ENCODE data around the gene ZNF232.
A peak's percentile ranks its signal among the peaks of the same experiment; 100 is the strongest.
"Not testable (repeated sequence)": the region's sequence is repeated elsewhere in the genome, so short reads cannot be mapped to it uniquely, and the experiment has no call there.

The ZNF232 gene

DNA sequence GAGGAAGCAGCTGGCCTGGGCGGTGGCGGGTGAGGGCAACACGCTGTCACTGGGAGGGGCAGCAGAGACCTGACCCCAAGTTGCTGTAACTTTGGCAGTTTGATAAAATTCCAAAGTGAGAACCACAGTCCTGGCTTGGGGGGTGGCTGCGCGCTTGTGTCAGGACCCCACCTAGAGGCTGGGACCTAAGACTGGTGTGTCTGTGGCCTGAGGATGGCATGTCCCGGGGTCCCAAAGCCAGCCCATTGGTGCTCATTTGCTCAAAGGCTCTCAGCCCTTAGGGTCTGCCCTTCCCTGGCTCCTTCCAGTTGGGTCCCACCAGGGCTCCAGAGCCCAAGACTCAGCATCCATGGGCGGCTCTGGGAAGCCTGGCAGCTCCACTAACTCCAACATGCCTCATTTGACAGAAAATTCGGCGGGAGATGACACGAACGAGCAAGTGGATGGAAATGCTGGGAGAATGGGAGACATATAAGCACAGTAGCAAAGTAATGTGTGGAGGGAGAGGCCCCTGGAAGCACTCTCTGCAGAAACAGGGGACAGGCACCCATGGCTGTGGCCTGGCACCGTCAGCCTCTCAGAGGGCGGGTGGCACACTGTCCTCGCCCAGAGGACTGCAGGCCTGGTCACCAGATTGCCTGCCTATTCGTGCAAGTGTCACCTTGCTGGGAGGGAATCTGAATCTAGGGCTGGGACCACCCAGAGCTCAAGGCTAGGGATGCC, 21.0 kb upstream of the ZNF232 start:
- H3K27me3 Mint-ChIP-seq, H3K36me3 Mint-ChIP-seq, H3K27ac Mint-ChIP-seq, H3K4me3 Mint-ChIP-seq, H3K4me1 Mint-ChIP-seq, H3K9me3 Mint-ChIP-seq: not testable (repeated sequence)

DNA sequence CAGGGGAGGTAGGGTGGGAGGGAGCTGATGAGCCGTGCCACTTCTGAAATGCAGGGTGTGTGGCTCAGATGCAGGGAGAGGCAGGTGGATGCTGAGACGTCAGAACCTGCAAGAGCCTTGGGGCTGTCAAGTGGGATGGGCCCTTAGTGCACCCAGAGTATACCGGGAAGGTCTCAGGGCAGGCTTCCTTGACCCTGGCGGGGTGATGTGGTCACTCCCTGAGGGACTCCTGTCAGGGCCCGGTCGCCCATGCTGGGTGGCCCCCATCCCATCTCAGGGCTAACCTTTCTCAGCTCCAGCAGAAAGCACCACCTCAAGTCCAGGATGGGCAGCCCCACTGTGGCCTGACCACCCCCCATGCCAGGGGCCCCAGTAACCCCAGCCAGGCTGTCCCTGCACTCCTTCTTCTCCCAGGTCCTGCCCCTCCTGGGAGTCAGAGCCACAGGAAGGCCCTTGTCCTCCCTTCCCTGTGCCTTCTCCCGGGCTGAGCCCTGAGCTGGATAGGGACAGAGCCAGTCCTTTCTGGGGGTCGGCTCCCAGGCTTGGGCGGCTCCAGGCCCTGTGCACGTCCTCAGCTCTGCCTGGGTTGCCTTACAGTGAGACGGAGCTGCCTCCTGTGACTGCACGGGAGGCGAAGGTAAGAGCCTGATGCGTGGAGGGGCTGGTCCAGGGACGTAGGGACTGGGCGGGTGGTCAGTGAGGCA, 20.3 kb upstream of the ZNF232 start:
- H3K4me1 Mint-ChIP-seq, H3K4me3 Mint-ChIP-seq, H3K27ac Mint-ChIP-seq, H3K36me3 Mint-ChIP-seq, H3K9me3 Mint-ChIP-seq, H3K27me3 Mint-ChIP-seq: not testable (repeated sequence)

DNA sequence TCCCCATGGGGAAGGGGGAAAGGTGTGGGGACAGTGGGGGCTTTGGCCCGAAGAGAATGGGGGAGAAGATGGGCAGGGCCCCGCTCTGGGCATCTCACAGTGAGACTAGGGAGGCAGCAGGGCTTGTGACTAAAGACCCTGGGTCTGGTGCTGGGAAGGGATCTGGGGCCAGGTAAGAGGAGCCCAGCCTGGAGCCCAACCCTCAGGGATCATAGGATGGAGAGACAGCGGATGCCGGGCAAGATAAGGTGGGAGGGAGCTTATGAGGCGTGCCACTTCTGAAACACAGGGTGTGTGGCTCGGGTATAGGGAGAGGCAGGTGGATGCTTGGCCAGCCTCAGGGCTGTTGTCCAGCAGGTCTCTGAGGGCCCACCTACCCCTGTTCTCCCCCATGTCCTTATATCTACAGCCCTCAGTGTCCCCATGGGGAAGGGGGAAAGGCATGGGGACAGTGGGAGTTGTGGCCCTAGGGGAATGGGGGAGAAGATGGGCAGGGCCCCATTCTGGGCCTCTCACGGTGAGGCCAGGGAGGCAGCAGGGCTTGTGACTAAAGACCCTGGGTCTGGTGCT, 19.6 kb upstream of the ZNF232 start:
- H3K4me3 Mint-ChIP-seq, result no peak overlapping the region
- no peaks in the 10 kb centered on the region for H3K9me3 Mint-ChIP-seq
- no peak overlapping the region for H3K27ac Mint-ChIP-seq
- H3K4me1 Mint-ChIP-seq, result no peaks in the 10 kb centered on the region
- H3K36me3 Mint-ChIP-seq, result no peaks in the 10 kb centered on the region
- peaks cover 4% of the 10 kb centered on the region for H3K27me3 Mint-ChIP-seq

DNA sequence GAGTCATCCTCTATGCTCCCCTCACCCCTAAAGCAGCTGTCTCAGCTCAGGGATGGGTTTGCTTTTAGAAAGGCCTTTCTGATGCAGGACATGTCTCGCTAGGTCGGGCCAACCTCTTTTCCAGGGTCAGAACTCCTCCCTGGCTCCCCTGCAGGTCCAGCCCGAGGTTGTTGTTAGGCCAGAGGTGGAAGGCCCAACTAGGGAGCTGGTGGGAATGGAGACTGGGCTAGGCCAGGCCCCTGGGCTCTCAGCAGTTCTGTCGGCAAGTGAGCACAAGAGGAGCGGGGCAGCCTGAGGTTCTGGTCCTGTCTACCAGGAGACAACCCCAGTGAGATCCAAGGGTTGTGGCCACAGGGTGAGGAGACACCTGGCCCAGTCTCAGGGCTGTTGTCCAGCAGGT, 19.0 kb upstream of the ZNF232 start:
- not testable (repeated sequence) for H3K4me1 Mint-ChIP-seq, H3K27me3 Mint-ChIP-seq, H3K4me3 Mint-ChIP-seq, H3K36me3 Mint-ChIP-seq, H3K9me3 Mint-ChIP-seq, H3K27ac Mint-ChIP-seq

DNA sequence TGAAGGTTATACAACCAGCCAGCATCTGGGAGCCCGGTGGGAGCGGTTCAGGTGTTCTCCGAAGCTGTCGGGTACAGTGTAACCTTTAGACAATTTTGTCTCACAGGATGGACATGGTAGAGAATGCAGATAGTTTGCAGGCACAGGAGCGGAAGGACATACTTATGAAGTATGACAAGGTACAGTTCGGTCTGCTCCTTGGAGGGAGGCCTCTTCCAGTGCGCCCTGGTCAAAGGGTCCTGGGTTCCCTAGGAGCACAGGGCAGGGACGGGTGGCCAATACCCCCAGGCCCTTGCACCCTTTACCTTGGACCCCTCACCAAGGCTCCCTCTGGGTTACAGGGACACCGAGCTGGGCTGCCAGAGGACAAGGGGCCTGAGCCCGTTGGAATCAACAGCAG, 18.6 kb upstream of the ZNF232 start:
- not testable (repeated sequence) for H3K4me3 Mint-ChIP-seq, H3K4me1 Mint-ChIP-seq, H3K36me3 Mint-ChIP-seq, H3K27me3 Mint-ChIP-seq, H3K27ac Mint-ChIP-seq, H3K9me3 Mint-ChIP-seq

DNA sequence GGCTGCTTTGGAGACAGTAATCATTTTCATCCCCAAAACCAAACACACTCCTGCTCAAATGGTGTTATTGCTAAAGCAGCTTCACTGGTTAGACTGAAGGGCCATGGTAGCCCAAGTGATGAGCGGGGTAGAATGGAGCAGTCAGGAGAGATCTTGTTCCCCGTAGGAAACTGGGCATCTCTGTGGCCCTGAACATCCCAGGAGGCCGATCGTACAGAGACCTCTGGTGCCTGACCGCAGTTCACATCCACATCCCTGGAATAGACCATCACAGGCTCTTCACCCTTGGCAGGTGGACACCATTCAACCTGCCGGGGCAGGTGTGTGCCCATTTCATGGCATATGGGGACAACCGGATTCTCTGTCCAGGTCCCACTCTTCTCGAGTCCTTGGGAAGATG, 18.1 kb upstream of the ZNF232 start:
- not testable (repeated sequence) for H3K9me3 Mint-ChIP-seq, H3K4me3 Mint-ChIP-seq, H3K36me3 Mint-ChIP-seq, H3K27ac Mint-ChIP-seq, H3K4me1 Mint-ChIP-seq, H3K27me3 Mint-ChIP-seq

DNA sequence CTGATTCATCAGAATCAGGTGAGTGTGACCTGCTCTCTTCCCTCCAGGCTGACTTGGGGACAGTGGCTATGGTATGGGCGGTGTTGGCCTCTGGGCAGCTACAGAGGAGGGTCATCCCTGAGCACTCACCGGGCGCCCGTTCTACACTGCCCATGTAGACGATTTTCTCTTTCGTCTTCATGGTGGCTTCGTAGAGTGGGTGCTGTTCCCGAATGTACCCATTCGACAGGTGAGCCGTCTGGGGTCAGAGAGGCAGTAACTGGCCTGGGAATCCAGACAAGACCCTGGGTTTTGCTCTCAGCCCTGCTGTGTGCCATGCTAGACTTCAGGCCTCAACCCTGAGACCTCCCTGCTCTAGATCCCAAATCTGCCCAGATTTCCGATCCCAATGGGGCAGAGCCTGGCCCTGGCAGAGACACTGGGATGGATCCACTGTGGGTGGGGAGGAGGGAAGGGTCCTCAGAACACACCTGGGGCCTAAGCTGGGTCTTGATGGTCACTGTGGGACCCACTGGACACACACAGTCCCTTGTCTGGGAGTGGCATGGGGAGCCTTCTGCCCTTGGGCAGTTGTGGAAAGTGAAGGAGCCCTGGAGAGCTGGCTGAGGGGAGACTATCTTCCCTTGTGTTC, 17.3 kb upstream of the ZNF232 start:
- Mint-ChIP-seq H3K36me3 (no peaks in the 10 kb centered on the region), H3K27ac (no peak overlapping the region), H3K9me3 (no peaks in the 10 kb centered on the region), H3K27me3 (peaks cover 8% of the 10 kb centered on the region), H3K4me3 (no peak overlapping the region), H3K4me1 (no peaks in the 10 kb centered on the region)

DNA sequence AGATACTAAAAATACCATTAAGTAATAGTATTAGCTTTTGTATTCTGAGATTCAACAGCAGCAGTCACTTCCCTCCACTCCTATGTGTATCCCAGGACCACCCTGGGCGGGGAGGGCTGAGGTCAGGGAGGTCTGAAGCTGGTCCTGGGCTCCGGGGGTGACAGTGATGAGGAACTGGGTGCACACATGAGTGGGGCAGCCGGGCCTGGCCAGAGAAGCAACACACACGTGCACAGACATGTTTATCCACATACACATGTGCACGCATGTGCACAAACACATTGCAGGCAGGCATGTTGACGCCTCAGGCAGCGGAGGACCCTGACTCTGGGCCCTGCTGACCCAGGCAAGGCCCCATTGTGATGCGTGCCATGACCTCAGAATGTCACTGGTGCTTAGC, 16.7 kb upstream of the ZNF232 start:
- not testable (repeated sequence) for H3K36me3 Mint-ChIP-seq, H3K4me1 Mint-ChIP-seq, H3K27ac Mint-ChIP-seq, H3K9me3 Mint-ChIP-seq, H3K4me3 Mint-ChIP-seq
- H3K27me3 Mint-ChIP-seq, result peaks cover 13% of the 10 kb centered on the region

DNA sequence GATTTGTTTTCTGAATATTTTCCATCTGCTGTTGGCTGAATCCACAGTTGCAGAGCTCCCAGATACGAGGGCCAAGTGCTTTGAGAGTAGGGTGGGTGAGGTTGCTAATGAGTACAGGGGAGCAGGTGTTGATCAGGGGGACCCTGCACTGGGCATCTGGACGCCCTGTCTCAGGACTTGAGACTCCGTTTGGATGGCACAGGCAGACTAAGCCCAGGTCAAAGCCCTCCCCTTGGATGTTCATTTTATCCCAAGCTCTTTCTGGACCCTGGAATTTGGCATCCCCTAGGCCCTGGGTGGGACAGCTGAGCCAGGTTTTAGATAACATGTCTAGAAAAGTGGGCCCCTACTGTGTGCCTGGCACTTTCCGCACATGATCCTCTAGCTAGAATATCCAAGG, 16.2 kb upstream of the ZNF232 start:
- H3K36me3 Mint-ChIP-seq, result no peaks in the 10 kb centered on the region
- H3K4me1 Mint-ChIP-seq, result no peaks in the 10 kb centered on the region
- H3K27ac Mint-ChIP-seq, result no peak overlapping the region
- H3K9me3 Mint-ChIP-seq, result no peaks in the 10 kb centered on the region
- peaks cover 13% of the 10 kb centered on the region for H3K27me3 Mint-ChIP-seq
- H3K4me3 Mint-ChIP-seq, result no peak overlapping the region

DNA sequence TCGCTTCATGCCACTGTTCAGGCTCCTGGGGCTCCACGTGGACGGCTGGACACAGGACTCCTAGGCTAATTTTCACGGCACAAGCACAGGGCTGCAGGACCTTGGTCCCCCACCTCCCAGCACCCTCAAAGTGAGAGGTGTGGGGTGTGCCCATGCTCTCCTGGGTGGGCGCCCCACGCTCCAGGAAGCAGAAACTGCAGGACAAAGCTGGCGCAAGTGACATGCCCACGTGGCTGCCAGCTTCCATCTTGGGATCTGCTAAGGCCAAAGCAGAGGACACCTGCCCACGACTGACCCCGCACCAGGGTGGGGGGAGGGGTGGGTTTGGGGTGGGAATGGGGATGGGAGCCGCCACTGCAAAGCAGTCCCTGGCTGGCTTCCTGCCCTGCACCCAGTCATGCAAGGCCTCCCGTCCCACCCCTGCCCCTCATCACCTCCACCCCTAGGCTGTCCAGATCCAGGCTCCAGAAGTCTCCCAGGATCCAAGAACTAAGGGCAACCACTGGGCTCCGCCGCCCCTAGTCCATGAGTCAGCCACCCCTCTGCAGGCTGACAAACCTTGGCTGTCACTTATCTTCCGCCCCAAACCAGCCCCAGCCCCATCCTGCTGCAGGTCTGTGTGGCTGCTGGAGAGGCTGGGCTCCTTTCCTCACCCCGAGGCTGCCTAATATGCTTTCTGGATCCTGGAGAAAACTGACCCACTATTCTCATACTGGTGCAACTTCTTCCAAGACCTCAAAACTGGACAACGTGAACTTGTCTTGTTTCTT, 15.2 kb upstream of the ZNF232 start:
- no peaks in the 10 kb centered on the region for H3K4me1 Mint-ChIP-seq
- H3K27ac Mint-ChIP-seq, result no peak overlapping the region
- peaks cover 16% of the 10 kb centered on the region for H3K27me3 Mint-ChIP-seq
- no peaks in the 10 kb centered on the region for H3K9me3 Mint-ChIP-seq
- no peaks in the 10 kb centered on the region for H3K36me3 Mint-ChIP-seq
- H3K4me3 Mint-ChIP-seq, result no peak overlapping the region

DNA sequence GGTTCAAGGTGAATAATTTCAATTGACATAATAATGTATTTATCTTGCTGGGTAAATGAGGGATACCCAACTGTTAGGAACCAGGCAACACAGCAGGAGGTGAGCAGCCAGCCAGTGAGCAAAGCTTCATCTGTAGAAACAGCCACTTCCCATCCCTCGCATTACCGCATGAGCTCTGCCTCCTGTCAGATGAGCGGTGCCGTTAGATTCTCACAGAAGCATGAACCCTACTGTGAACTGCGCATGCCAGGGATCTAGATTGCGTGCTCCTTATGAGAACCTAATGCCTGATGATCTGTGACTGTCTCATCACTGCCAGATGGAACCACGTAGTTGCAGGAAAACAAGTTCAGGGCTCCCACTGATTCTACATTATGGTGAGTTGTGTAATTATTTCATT, 13.2 kb upstream of the ZNF232 start:
- peaks cover 21% of the 10 kb centered on the region for H3K27me3 Mint-ChIP-seq
- not testable (repeated sequence) for H3K4me1 Mint-ChIP-seq, H3K9me3 Mint-ChIP-seq, H3K36me3 Mint-ChIP-seq, H3K27ac Mint-ChIP-seq, H3K4me3 Mint-ChIP-seq

DNA sequence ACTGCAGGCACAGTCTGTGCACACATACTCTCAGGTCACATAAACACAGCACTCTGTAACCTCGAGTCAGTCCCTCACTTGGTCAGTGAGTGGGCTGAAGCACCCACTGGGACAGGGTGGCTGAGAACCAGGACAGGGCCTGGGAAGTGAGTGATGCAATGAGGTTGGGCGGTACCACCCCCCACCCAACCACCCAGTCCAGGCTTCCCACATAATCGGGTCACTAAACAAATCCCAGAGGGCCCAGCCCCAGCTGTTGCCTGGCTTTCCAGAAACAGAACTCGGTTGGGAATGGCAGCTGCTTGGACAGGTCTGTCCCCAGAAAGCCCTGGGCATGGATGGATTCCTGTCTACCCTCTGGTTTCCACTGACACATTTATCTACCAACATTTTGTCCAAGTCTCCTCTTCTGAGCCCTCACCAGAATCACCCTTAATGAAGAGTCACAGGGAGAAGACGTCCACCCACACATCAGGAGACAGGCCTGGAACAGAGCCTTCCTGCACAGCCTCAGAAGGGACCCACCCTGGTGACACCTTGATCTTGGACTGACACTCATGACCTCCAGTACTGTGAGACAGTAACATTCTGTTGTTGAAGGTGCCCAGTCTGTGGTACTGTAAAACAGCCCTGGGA, 12.6 kb upstream of the ZNF232 start:
- H3K4me3 Mint-ChIP-seq, H3K4me1 Mint-ChIP-seq, H3K27ac Mint-ChIP-seq, H3K36me3 Mint-ChIP-seq, H3K9me3 Mint-ChIP-seq: not testable (repeated sequence)
- peaks cover 21% of the 10 kb centered on the region for H3K27me3 Mint-ChIP-seq

DNA sequence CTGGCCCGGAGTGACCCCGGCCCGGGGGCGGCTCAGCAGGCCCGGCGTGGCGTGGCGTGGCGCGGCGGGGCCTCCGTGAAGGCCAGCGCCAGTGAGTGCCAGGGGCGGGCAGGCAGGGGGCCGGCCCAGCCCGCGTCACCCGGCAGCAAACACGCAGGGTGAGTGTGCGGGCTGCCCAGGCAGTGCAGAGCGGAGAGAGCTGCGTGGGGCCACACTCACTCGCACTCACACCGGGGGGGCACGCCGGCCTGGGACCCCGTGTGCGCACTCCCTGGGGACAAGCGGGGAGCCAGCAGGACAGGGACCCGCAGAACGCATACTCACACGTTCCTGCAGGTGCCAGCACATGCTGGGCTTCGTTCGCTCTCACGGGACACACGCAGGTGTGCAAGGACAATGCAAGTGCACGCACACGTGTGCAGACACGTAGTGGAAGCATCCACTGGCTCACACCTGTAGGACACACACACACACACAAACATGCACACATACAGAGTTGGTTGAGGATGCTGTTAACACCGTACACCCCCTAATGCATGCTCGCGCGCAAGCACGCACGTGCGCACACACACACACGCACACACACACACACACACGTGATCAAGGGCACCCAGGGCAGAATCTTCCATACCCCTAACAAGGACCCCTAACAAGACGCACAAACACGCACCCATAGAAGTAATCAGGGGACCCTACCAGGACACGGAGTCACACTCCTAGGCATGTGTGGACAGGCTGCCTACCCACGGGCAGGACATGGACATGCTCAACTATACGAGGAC, 11.9 kb upstream of the ZNF232 start:
- no peak overlapping the region for H3K4me3 Mint-ChIP-seq
- no peaks in the 10 kb centered on the region for H3K36me3 Mint-ChIP-seq
- H3K9me3 Mint-ChIP-seq, result no peaks in the 10 kb centered on the region
- H3K27me3 Mint-ChIP-seq, result peaks cover 21% of the 10 kb centered on the region
- no peak overlapping the region for H3K27ac Mint-ChIP-seq
- H3K4me1 Mint-ChIP-seq, result peaks cover 5% of the 10 kb centered on the region

DNA sequence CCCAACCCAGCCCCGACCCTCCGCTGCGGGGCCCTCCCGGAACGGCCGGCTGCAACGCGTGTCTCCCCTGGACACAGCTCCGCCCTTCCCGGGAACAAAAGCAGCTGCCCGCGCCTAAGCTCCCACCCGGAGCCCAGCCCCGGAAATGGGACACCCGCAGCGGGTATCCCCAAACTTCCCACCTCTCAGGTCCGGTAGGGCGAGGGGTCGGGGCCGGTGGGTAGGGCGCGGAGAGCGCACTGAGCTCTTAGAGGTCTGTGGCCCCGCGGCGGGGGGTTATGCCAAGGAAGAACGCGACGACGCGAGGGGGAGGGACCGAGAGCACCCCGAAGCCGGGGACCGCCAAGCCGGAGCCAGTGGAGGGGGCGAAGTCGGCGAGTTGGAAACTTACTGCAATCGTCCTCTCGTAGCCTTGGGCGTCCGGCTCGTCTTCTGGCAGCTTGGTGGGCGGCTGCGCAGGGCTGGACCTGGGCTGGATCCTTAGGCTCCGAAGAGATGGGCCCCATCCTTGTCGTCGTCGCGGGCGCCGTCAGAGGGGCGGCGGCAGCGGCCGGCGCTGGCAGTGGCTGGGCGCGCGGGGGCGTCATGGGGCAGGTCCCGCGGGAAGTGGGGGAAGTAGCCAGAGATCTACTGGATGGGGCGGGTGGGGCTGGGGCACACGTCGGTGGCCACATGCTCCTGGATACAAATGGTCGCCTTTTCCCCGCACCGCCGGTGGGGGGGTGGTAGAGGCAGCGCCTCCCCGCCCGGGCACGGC, 11.1 kb upstream of the ZNF232 start:
- no peak overlapping the region for H3K27ac Mint-ChIP-seq
- peaks cover 5% of the 10 kb centered on the region for H3K4me1 Mint-ChIP-seq
- H3K4me3 Mint-ChIP-seq, result peak overlapping the region; percentile 4
- no peaks in the 10 kb centered on the region for H3K9me3 Mint-ChIP-seq
- H3K36me3 Mint-ChIP-seq, result no peaks in the 10 kb centered on the region
- peaks cover 26% of the 10 kb centered on the region for H3K27me3 Mint-ChIP-seq
